Kidney glomerular epithelial cell (primary cell): ENCODE results near the gene KLF9.

Source experiments
- DNase-seq: peaks from one replicate; lab custom pipeline; 2025; lab: John Stamatoyannopoulos, UW

KLF9 gene

GRCh38 chr9:70355801-70356200 lies 58.7 kb downstream of the KLF9 start:
- no peak for DNase-seq

- no peak for DNase-seq
Measured at GRCh38 chr9:70352802-70353201, 61.7 kb downstream of the KLF9 start.

- DNase-seq, result no peak
Measured at GRCh38 chr9:70352356-70352755, 62.1 kb downstream of the KLF9 start.

GRCh38 chr9:70347046-70347445 lies 67.4 kb downstream of the KLF9 start:
- DNase-seq, result no peak

- peak; percentile 42 for DNase-seq
Measured at GRCh38 chr9:70340572-70340971, 73.9 kb downstream of the KLF9 start.
